Measurements from ENCODE around the gene USP14.
"Not testable (repeated sequence)": the region's sequence is repeated elsewhere in the genome, so short reads cannot be mapped to it uniquely, and the experiment has no call there.

USP14 gene

GRCh38 chr18:158128-159036 lies at the start of gene USP14:
TSS of gene USP14 (plus strand) at chr18:158557. CDS start at chr18:158699, 142 bp downstream.
- DNase-seq (ENCODE audit: low read depth): peak; percentile 94

- DNase-seq (ENCODE audit: low read depth): not testable (repeated sequence)
These were observed 49.7 kb upstream of the USP14 start for GRCh38 chr18:108665-109063.

- DNase-seq (ENCODE audit: low read depth): not testable (repeated sequence)
These were observed 49.0 kb upstream of the USP14 start for GRCh38 chr18:109130-109921.

GRCh38 chr18:109922-110261 lies 48.5 kb upstream of the USP14 start:
- DNase-seq (ENCODE audit: low read depth): not testable (repeated sequence)

- DNase-seq (ENCODE audit: low read depth): not testable (repeated sequence)
These were observed 47.8 kb upstream of the USP14 start for GRCh38 chr18:110351-111201.

GRCh38 chr18:111306-112014 lies 46.9 kb upstream of the USP14 start:
- DNase-seq (ENCODE audit: low read depth): peak; percentile 67

- DNase-seq (ENCODE audit: low read depth): not testable (repeated sequence)
These were observed 46.2 kb upstream of the USP14 start for GRCh38 chr18:112015-112733.

GRCh38 chr18:120539-121260 lies 37.7 kb upstream of the USP14 start:
- not testable (repeated sequence) for DNase-seq (ENCODE audit: low read depth)

GRCh38 chr18:135045-135444 lies 23.3 kb upstream of the USP14 start:
- no peak for DNase-seq (ENCODE audit: low read depth)

GRCh38 chr18:136433-136832 lies 21.9 kb upstream of the USP14 start:
- no peak for DNase-seq (ENCODE audit: low read depth)

- no peak for DNase-seq (ENCODE audit: low read depth)
These were observed 21.0 kb upstream of the USP14 start for GRCh38 chr18:137327-137726.

- DNase-seq (ENCODE audit: low read depth): no peak
These were observed 17.6 kb upstream of the USP14 start for GRCh38 chr18:140670-141266.

- not testable (repeated sequence) for DNase-seq (ENCODE audit: low read depth)
These were observed 15.6 kb upstream of the USP14 start for GRCh38 chr18:142624-143296.

GRCh38 chr18:148841-149240 lies 9.5 kb upstream of the USP14 start:
- no peak for DNase-seq (ENCODE audit: low read depth)

GRCh38 chr18:154151-154550 lies 4.2 kb upstream of the USP14 start:
- no peak for DNase-seq (ENCODE audit: low read depth)

- DNase-seq (ENCODE audit: low read depth): no peak
These were observed 2.7 kb upstream of the USP14 start for GRCh38 chr18:155688-156087.

GRCh38 chr18:156514-157230 lies 1.7 kb upstream of the USP14 start:
- DNase-seq (ENCODE audit: low read depth): no peak

- DNase-seq (ENCODE audit: low read depth): no peak
These were observed 788 bp downstream of the USP14 start for GRCh38 chr18:159037-159652.
